Measurements from ENCODE around the gene ART4. TPM values are rescaled to one million over a fixed set of nuclear protein-coding genes. Genes with fewer than 3 reads are reported as not detected.

Gene ART4
- polyA plus RNA-seq (2013, experiment 1 of 2; ENCODE audit: insufficient read length), result not detected
- not detected for polyA plus RNA-seq (2013, experiment 2 of 2; ENCODE audit: insufficient read length)

GRCh38 chr12:14843425-14843887 lies at the start of gene ART4:
ART4 (minus strand) TSS chr12:14843526; CDS start chr12:14843113, 413 bp downstream.
- DNase-seq, result no peak

- no peak for DNase-seq
Observed at GRCh38 chr12:14892726-14893505, 49.6 kb upstream of the ART4 start.

GRCh38 chr12:14890701-14891100 lies 47.4 kb upstream of the ART4 start:
- DNase-seq, result no peak

GRCh38 chr12:14886271-14886670 lies 42.9 kb upstream of the ART4 start:
- no peak for DNase-seq

- DNase-seq, result peak; percentile 50
Observed at GRCh38 chr12:14885718-14886221, 42.4 kb upstream of the ART4 start, which contains the start of gene MGP. MGP (minus strand) TSS chr12:14885854; CDS start chr12:14885791, 63 bp downstream.

GRCh38 chr12:14884458-14884878 lies 41.1 kb upstream of the ART4 start:
- DNase-seq, result peak; percentile 79

GRCh38 chr12:14883686-14884085 lies 40.4 kb upstream of the ART4 start:
- peak; percentile 31 for DNase-seq

- no peak for DNase-seq
Observed at GRCh38 chr12:14880890-14881453, 37.6 kb upstream of the ART4 start.

GRCh38 chr12:14879222-14879933 lies 36.1 kb upstream of the ART4 start:
- no peak for DNase-seq

GRCh38 chr12:14878488-14878887 lies 35.2 kb upstream of the ART4 start:
- DNase-seq, result no peak

- DNase-seq, result no peak
Observed at GRCh38 chr12:14876833-14877232, 33.5 kb upstream of the ART4 start.

GRCh38 chr12:14874882-14875281 lies 31.6 kb upstream of the ART4 start:
- DNase-seq, result peak; percentile 34

- DNase-seq, result no peak
Observed at GRCh38 chr12:14873440-14874185, 30.3 kb upstream of the ART4 start.

GRCh38 chr12:14871886-14872285 lies 28.6 kb upstream of the ART4 start:
- DNase-seq, result no peak

- no peak for DNase-seq
Observed at GRCh38 chr12:14871247-14871646, 27.9 kb upstream of the ART4 start.

- DNase-seq, result no peak
Observed at GRCh38 chr12:14868916-14869506, 25.7 kb upstream of the ART4 start.

GRCh38 chr12:14860490-14860889 lies 17.2 kb upstream of the ART4 start:
- no peak for DNase-seq

GRCh38 chr12:14858513-14858912 lies 15.2 kb upstream of the ART4 start:
- no peak for DNase-seq

- peak; percentile 10 for DNase-seq
Observed at GRCh38 chr12:14854586-14855183, 11.4 kb upstream of the ART4 start.

- no peak for DNase-seq
Observed at GRCh38 chr12:14853961-14854360, 10.6 kb upstream of the ART4 start.

GRCh38 chr12:14852880-14853279 lies 9.6 kb upstream of the ART4 start:
- DNase-seq, result no peak

Measured in fibroblast of skin of abdomen (primary cell).